B cell (primary cell): Measurements from ENCODE around the gene SECTM1.

Source experiments
- CTCF ChIP-seq: fragments of 200-600 bp; IDR thresholded peaks from one replicate; pipeline ENCODE4 v1.8.0; 2022; ENCODE audit warnings: antibody characterized with exemption, mild to moderate bottlenecking
- EZH2 ChIP-seq: IDR thresholded peaks from 2 replicates; pipeline ENCODE4 v1.6.1; 2012; ENCODE audit warnings: borderline replicate concordance, low read depth, mild to moderate bottlenecking, moderate library complexity, low read length; ENCODE audit not compliant: insufficient read depth, poor library complexity, severe bottlenecking

GRCh38 chr17:82366749-82367148 is 33.2 kb upstream of the SECTM1 start:
- TF ChIP-seq CTCF (no peak), EZH2 (no peak)
